Stimulated activated naive CD8-positive, alpha-beta T cell treated with anti-CD3 and anti-CD28 coated beads, Interleukin-15, amount 100 ng/mL, for 72 hours (primary cell): Measurements from ENCODE around the gene CMSS1.

Source experiments
- ATAC-seq: fragments of 150-1000 bp; cut with Tn5 transposase; 2 replicates; pipeline ENCODE4 v1.10.0; 2021; ENCODE audit warnings: mild to moderate bottlenecking, moderate library complexity
- DNase-seq, 2 donors: peaks; one replicate each; pipeline ENCODE4 v3.0.0; 2021 to 2022
- H3K27ac Mint-ChIP-seq, 2 donors: one replicate each; pipeline ENCODE4 v1.8.0; 2022; ENCODE audit warnings: mild to moderate bottlenecking in 2 of 2, mixed read lengths in 2 of 2, moderate library complexity in 2 of 2
- H3K27me3 Mint-ChIP-seq: one replicate; pipeline ENCODE4 v1.8.0; 2022; ENCODE audit warnings: mixed read lengths
- H3K4me1 Mint-ChIP-seq: one replicate; pipeline ENCODE4 v1.8.0; 2022; ENCODE audit warnings: mild to moderate bottlenecking, mixed read lengths
- H3K4me3 Mint-ChIP-seq, 2 donors: one replicate each; pipeline ENCODE4 v1.8.0; 2022; ENCODE audit warnings: mild to moderate bottlenecking in 2 of 2, mixed read lengths in 2 of 2, moderate library complexity in 1 of 2
- H3K9me3 Mint-ChIP-seq, 2 donors: one replicate each; pipeline ENCODE4 v1.8.0; 2022; ENCODE audit warnings: mixed read lengths in 2 of 2

Gene CMSS1

DNA sequence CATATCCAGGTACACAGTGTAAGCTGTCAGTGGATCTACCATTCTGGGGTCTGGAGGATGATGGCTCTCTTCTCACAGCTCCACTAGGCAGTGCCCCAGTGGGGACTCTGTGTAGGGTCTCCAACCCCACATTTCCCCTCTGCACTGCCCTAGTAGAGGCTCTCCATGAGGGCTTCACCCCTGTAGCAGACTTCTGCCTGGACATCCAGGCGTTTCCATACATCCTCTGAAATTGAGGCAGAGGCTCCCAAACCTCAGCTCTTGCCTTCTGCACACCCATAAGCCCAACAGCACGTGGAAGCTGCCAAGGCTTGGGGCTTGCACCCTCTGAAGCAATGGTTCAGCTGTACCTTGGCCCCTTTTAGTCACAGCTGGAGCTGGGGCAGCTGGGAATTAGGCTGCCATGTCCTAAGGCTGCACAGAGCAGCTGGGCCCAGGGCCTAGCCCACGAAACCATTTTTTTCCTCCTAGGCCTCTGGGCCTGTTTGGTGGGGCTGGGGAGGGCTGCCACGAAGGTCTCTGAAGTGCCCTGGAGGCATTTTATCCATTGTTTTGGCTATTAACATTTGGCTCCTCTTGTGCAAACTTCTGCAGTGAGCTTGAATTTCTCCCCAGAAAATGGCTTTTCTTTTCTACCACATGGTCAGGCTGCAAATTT is 362.2 kb downstream of the CMSS1 start:
- no peaks in the 10 kb centered on the region for H3K4me1 Mint-ChIP-seq

DNA sequence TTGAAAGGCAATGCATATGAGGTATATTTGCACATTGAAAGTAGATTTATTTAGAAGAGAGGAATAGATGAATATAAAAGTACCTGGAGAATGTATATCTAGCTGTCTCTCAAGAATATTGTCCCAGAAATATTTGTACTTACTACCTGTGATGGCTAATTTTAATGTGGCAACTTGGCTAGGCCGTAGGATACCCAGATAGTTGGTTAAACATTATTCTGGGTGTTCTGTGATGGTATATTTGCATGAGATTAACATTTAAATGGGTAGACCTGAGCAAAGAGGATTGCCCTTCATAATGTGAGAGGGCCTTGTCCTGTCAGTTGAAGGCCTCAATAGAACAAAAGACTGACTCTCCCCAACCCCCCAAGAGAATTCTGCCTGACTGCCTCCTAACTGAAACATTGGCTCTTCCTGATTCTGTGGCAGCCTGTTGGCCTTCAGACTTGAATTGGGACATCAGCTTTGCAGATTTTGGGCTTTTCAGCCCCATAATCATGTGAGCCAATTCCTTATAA is 366.0 kb downstream of the CMSS1 start:
- Mint-ChIP-seq H3K9me3 (peaks cover 21 to 38% of the 10 kb centered on the region in 2 donors), H3K27me3 (no peaks in the 10 kb centered on the region), H3K4me3 (no peak overlapping the region), H3K4me1 (no peaks in the 10 kb centered on the region), H3K27ac (no peak overlapping the region)
- ATAC-seq (no peak), DNase-seq (no peak)

More for the DNA sequence above, 362.2 kb downstream of the CMSS1 start:
- DNase-seq = no peak
- peaks cover 26 to 36% of the 10 kb centered on the region in 2 donors for H3K9me3 Mint-ChIP-seq
- no peak for ATAC-seq
- H3K27me3 Mint-ChIP-seq = no peaks in the 10 kb centered on the region
- H3K4me3 Mint-ChIP-seq = no peak overlapping the region
- no peak overlapping the region for H3K27ac Mint-ChIP-seq

DNA sequence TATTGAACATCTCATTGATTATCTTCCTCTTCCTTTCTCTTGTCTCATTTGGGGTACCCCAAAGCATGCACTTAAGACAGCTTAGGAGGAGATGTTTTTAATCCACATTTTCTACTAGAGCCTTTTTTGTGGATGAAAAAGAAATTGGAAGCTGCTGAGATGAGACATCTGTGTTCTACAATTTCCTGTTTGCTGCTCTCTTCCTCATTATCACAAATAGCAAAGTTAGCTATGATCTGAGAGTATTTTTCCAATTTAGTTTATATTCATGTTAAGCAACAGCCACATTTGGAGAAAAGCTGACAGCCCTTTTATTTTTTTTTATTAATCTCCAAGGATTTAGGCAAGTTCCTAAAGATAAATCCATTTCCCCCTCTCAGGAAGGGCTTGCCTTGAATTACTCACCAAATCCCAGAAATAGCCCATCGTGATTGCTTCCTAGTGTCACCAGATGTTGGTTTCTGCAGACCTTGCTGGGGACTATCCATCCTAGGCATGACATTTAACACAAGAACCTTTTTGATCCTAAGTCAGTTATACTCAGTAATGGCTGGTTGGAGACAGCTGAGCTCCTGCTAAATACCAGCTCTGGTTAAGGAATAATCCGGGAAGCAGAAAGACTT is 367.4 kb downstream of the CMSS1 start:
- no peak for DNase-seq
- H3K4me3 Mint-ChIP-seq = no peak overlapping the region
- no peak overlapping the region for H3K27ac Mint-ChIP-seq

DNA sequence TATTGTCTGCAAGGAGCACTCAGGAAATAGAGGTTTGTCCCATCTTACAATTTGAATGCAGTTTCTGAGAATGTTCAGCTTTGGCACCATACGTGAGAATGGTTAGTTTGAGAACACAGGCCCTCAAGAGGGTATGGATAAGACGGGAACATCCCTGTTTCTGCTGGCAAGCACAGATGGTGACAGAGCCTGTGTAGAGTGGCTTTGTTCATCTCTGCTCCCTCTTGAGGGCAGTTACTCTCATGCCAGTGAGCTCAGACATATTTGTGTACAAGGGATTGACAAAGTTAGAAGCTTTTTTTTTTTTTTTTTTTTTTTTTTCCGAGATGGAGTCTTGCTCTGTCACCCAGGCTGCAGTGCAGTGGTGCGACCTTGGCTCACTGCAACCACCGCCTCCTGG is 368.2 kb downstream of the CMSS1 start:
- no peak for ATAC-seq
- H3K27me3 Mint-ChIP-seq = no peaks in the 10 kb centered on the region

More for the DNA sequence above, 367.4 kb downstream of the CMSS1 start:
- no peaks in the 10 kb centered on the region for H3K27me3 Mint-ChIP-seq
- no peak for ATAC-seq
- H3K9me3 Mint-ChIP-seq = peaks cover 13 to 24% of the 10 kb centered on the region in 2 donors
- H3K4me1 Mint-ChIP-seq = no peaks in the 10 kb centered on the region

GRCh38 chr3:100189444-100189964 is 371.8 kb downstream of the CMSS1 start:
- DNase-seq (no peak), ATAC-seq (no peak)
- Mint-ChIP-seq H3K27me3 (no peaks in the 10 kb centered on the region), H3K4me3 (no peak overlapping the region), H3K9me3 (peaks cover 0 to 7% of the 10 kb centered on the region in 2 donors), H3K4me1 (no peaks in the 10 kb centered on the region), H3K27ac (no peak overlapping the region)

More for the DNA sequence above, 368.2 kb downstream of the CMSS1 start:
- Mint-ChIP-seq H3K27ac (no peak overlapping the region), H3K4me3 (no peak overlapping the region), H3K4me1 (no peaks in the 10 kb centered on the region), H3K9me3 (peaks cover 6 to 16% of the 10 kb centered on the region in 2 donors)
- no peak for DNase-seq

DNA sequence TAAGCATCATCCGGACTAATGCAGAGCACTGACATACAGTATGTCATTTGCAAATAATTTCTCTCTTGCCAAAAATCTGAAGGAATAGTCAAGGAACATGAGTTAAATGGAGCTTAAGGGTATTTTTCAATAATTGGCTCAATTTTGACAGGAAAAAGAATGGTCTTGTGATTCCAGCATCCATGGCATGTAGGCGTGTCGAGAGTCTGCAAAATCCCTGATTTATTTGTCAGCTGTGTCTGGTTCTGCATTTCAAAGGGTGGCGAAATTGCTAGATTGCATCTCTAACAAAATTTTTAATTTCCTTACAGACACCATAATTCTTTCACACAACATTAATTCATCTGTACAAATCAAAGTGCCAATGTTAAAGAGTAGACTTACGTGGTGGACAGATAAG is 377.7 kb downstream of the CMSS1 start:
- Mint-ChIP-seq H3K27me3 (no peaks in the 10 kb centered on the region), H3K4me3 (no peak overlapping the region), H3K4me1 (no peaks in the 10 kb centered on the region), H3K9me3 (no peaks in the 10 kb centered on the region), H3K27ac (no peak overlapping the region)
- DNase-seq (no peak), ATAC-seq (no peak)

DNA sequence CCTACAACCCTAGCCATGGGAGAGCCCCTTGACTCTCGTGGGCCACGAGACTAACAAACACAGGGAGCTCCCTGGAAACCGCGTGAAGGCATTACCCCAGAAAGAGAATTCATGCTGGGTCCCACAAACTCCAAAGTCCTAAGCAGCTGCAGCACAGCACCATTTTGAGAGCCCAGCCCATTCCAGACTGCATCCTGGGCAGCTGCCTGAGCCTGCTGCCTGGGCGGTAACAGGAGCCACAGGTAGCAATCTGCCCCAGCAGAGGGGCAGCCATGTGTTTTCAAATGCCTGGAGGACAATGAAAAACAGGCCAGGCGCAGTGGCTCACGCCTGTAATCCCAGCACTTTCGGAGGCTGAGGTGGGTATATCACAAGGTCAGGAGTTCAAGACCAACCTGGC is 380.2 kb downstream of the CMSS1 start:
- Mint-ChIP-seq H3K4me1 (no peaks in the 10 kb centered on the region), H3K4me3 (no peak overlapping the region), H3K9me3 (no peaks in the 10 kb centered on the region), H3K27me3 (no peaks in the 10 kb centered on the region), H3K27ac (no peak overlapping the region)
- ATAC-seq = no peak
- DNase-seq = no peak

DNA sequence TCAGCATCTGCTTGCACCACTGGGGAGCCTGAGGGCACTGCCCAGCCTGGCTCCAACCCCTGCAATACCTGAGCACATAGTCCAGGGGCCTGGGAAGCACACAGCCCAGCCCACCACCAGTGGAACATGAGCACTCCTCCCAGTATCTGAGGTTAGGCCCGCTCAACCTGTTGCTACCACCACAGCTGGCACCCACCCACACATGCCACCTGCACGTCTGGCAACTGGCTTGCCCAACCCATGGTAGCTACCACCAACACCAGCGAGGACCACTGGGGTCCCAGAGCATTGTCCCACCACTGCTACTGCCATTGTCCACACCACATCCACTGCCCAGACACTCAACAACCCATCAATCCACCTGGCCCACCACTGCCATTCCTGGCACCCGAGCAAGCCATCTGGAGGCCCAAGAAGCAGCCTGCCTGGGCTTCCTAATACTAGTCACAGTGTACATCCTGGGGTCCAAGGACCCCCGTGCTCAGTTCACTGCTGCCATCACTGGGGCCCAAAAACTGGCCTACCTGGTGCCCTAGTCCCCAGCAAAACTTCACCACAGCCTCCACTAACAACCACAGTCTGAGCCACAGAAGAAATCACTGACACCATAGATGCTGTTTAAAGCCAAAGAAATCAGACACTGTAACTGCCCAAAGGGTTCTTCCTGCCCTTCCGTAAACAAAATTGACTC is 381.1 kb downstream of the CMSS1 start:
- no peak for ATAC-seq
- H3K4me3 Mint-ChIP-seq = no peak overlapping the region

DNA sequence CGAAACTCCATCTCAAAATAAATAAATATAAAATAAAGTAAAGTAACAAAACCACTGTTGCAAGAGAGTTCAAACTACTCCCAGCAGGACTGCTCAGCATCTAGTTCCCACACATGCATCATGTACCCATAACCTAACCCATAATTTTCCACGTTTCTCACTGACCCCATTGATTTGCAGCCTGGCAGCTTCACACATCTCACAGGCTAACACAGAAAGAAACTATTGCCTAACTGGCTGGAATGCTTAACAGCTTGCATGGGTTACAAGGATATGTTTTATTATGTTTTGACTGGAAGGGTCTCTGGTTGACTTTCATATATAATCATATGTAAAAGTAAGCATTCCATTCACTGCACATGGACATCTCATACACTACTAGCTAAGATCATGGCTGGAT is 387.5 kb downstream of the CMSS1 start:
- peaks cover 0 to 4% of the 10 kb centered on the region in 2 donors for H3K9me3 Mint-ChIP-seq
- no peak overlapping the region for H3K27ac Mint-ChIP-seq
- H3K27me3 Mint-ChIP-seq = no peaks in the 10 kb centered on the region
- peaks cover 9% of the 10 kb centered on the region for H3K4me1 Mint-ChIP-seq
- no peak for DNase-seq
- ATAC-seq = no peak
- no peak overlapping the region for H3K4me3 Mint-ChIP-seq

More for the DNA sequence above, 381.1 kb downstream of the CMSS1 start:
- Mint-ChIP-seq H3K4me1 (no peaks in the 10 kb centered on the region), H3K27me3 (no peaks in the 10 kb centered on the region), H3K9me3 (no peaks in the 10 kb centered on the region), H3K27ac (peak overlapping the region in 1 of 2 donors; percentile 61)
- DNase-seq = no peak

GRCh38 chr3:100206687-100207086 is 389.0 kb downstream of the CMSS1 start:
- Mint-ChIP-seq H3K9me3 (peaks cover 0 to 4% of the 10 kb centered on the region in 2 donors), H3K4me3 (no peak overlapping the region), H3K27me3 (no peaks in the 10 kb centered on the region), H3K27ac (no peak overlapping the region), H3K4me1 (peaks cover 19% of the 10 kb centered on the region)
- ATAC-seq (no peak), DNase-seq (no peak)

DNA sequence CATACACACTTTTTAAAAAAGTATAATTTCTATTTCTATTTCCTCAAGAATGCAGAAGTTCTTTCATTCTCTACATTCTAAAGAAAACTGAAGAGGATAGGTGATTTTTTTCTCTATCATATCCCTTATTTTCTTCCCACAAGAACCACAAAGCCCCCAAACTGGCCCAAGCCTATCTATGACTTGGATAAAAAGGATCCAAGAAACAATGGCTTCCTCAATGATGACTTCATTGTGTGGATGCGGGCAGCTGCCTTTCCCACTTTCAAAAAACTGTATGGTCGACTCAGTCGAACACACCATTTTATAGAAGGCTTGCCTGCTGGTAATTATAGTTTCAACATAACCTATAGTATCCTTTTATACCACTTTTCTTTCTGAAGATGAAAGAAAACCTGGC is 390.2 kb downstream of the CMSS1 start:
- Mint-ChIP-seq H3K4me3 (no peak overlapping the region), H3K9me3 (peaks cover 0 to 4% of the 10 kb centered on the region in 2 donors), H3K27me3 (no peaks in the 10 kb centered on the region), H3K27ac (no peak overlapping the region), H3K4me1 (peaks cover 19% of the 10 kb centered on the region)
- no peak for ATAC-seq
- DNase-seq = no peak

DNA sequence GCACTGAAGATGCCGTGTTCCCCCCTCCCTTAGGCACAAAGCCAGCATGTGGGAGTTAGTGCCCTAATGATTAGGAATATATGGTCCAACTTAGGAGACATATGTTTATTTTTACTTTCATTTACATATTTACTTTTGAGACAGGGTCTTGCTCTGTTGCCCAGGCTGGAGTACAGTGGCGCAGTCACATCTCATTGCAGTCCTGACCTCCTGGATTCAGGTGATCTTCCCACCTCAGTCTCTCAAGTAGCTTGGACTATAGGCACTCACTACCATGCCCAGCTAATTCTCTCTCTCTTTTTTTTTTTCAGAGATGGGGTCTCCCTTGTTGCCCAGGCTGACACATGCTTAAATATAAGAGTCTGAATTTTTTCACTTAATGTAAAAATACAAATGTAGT is 391.5 kb downstream of the CMSS1 start:
- peak overlapping the region in 1 of 2 donors; percentile 65 for H3K27ac Mint-ChIP-seq
- DNase-seq (no peak), ATAC-seq (no peak)

DNA sequence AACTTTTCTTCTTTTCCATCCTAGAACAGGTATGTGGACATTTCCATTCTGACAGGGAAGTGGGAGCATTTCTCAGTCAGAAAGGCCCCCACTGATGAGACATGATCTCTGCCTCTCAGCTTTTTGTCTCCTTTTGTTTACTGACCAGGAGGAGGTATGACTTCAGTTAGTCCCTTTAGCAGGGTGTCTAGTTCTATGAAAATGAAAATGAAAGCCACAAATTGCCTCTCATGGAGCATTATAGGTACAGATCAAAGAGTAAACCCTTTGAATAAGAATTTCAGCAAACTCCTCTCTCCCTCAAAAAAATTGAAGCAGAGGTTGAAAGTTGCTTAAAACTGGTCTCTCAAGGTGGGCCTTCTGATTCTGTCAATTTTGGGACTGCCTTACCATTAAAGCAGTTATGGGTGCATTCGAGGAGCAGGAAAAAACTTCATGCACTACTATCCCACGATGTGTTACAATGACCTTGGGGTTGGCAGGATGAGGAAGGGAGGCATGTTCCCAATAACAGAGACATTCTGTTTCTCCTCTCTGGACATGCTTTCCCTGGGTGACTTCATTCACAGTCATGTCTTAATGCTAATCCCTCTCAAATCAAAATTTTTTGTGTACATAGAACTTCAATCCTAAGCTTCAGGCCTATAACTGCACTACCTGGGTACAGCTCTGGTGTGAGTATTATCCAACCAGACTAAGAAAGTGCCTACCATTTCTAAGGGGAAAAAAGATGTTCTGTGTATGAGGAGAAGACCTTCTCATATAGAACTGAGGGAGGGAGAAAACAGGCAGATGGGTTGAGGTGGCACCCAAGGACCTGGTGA is 392.5 kb downstream of the CMSS1 start:
- DNase-seq (peak in 1 of 2 donors; percentile 8), ATAC-seq (peak; percentile 97)
- H3K4me3 Mint-ChIP-seq = peak overlapping the region; percentile 55 to 64
- peaks cover 5% of the 10 kb centered on the region for H3K27me3 Mint-ChIP-seq
- peak overlapping the region; percentile 81 to 84 for H3K27ac Mint-ChIP-seq
- peaks cover 19% of the 10 kb centered on the region for H3K4me1 Mint-ChIP-seq
- H3K9me3 Mint-ChIP-seq = peaks cover 0 to 4% of the 10 kb centered on the region in 2 donors

More for the DNA sequence above, 391.5 kb downstream of the CMSS1 start:
- H3K9me3 Mint-ChIP-seq = peaks cover 0 to 4% of the 10 kb centered on the region in 2 donors
- no peak overlapping the region for H3K4me3 Mint-ChIP-seq
- peaks cover 19% of the 10 kb centered on the region for H3K4me1 Mint-ChIP-seq
- no peaks in the 10 kb centered on the region for H3K27me3 Mint-ChIP-seq

DNA sequence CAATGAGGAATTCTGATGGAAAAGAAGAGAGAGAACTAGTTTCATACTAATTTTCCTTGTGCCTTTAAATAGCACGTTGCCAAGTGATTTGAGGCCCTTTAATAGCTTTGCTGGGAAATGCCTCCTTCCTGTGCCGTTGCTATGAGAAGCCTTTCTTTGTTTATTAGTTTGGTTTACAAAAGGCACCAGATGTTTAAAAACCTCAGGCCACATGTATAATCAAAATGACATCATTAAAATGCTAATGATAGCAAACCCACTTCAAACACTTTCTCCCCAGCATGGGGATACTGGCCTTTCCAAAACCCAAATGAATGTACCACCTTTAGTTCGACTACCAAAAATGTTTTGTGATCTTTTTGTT is 393.1 kb downstream of the CMSS1 start:
- Mint-ChIP-seq H3K9me3 (peaks cover 0 to 4% of the 10 kb centered on the region in 2 donors), H3K4me3 (peak overlapping the region; percentile 55 to 64)
- peak; percentile 58 for ATAC-seq

More for the DNA sequence above, 393.1 kb downstream of the CMSS1 start:
- Mint-ChIP-seq H3K27ac (peak overlapping the region; percentile 81 to 84), H3K27me3 (peaks cover 8% of the 10 kb centered on the region), H3K4me1 (peaks cover 19% of the 10 kb centered on the region)
- peak in 1 of 2 donors; percentile 12 for DNase-seq
